ENCODE results near the gene TMTC1. TPM values are rescaled to one million over a fixed set of nuclear protein-coding genes. Genes with fewer than 3 reads are reported as not detected.
A peak's percentile ranks its signal among the peaks of the same experiment; 100 is the strongest.

TMTC1 gene
- total RNA-seq, 1 donor from 2014 or later = 16.1 TPM

- peaks cover 4% of the 10 kb centered on the region for H3K27me3 Mint-ChIP-seq (ENCODE audit: insufficient read depth, low read depth)
- no peaks in the 10 kb centered on the region for H3K9me3 ChIP-seq (ENCODE audit: low read depth)
- no peaks in the 10 kb centered on the region for H3K9me3 Mint-ChIP-seq
- no peak overlapping the region for H3K4me3 ChIP-seq
- DNase-seq (ENCODE audit: low spot score) = no peak
- H3K4me1 Mint-ChIP-seq = peaks cover 35% of the 10 kb centered on the region
- no peak overlapping the region for H3K4me2 ChIP-seq
- peak overlapping the region; percentile 18 for H3K27ac Mint-ChIP-seq
- no peak overlapping the region for H2AFZ ChIP-seq (replicated peaks)
- peaks cover 7% of the 10 kb centered on the region for H3K36me3 Mint-ChIP-seq
- H3K9ac ChIP-seq = no peak overlapping the region
- H3K79me2 ChIP-seq (ENCODE audit: low read depth) = no peaks in the 10 kb centered on the region
- no peaks in the 10 kb centered on the region for H3F3A ChIP-seq (ENCODE audit: low read depth)
- H3K27ac ChIP-seq = no peak overlapping the region
- H3K4me1 ChIP-seq = peaks cover 18% of the 10 kb centered on the region
- TF ChIP-seq EZH2phosphoT487 (IDR thresholded peaks at IDR 0.05) (no peak), CTCF (IDR thresholded peaks at IDR 0.05) (no peak), EZH2 (IDR thresholded peaks at IDR 0.05) (no peak)
- no peak overlapping the region for H3K4me3 Mint-ChIP-seq
- H3K27me3 ChIP-seq = no peaks in the 10 kb centered on the region
- H4K20me1 ChIP-seq (ENCODE audit: low read depth) = no peaks in the 10 kb centered on the region
- H3K36me3 ChIP-seq = no peaks in the 10 kb centered on the region
Measured at GRCh38 chr12:29728030-29728429, 55.7 kb downstream of the TMTC1 start.

- H3F3A ChIP-seq (ENCODE audit: low read depth) = no peaks in the 10 kb centered on the region
- no peaks in the 10 kb centered on the region for H3K27me3 ChIP-seq
- peaks cover 4% of the 10 kb centered on the region for H3K27me3 Mint-ChIP-seq (ENCODE audit: insufficient read depth, low read depth)
- TF ChIP-seq CTCF (IDR thresholded peaks at IDR 0.05) = no peak
- no peak overlapping the region for H3K4me3 ChIP-seq
- no peaks in the 10 kb centered on the region for H3K79me2 ChIP-seq (ENCODE audit: low read depth)
- no peaks in the 10 kb centered on the region for H4K20me1 ChIP-seq (ENCODE audit: low read depth)
- peak overlapping the region; percentile 46 for H3K4me3 Mint-ChIP-seq
- no peaks in the 10 kb centered on the region for H3K9me3 Mint-ChIP-seq
- H3K36me3 Mint-ChIP-seq = peaks cover 7% of the 10 kb centered on the region
- H3K4me1 Mint-ChIP-seq = peaks cover 35% of the 10 kb centered on the region
- peaks cover 18% of the 10 kb centered on the region for H3K4me1 ChIP-seq
- peak overlapping the region; percentile 92 for H3K27ac Mint-ChIP-seq
- no peak for DNase-seq (ENCODE audit: low spot score)
- no peak overlapping the region for H3K27ac ChIP-seq
- no peak overlapping the region for H3K9ac ChIP-seq
- H2AFZ ChIP-seq (replicated peaks) = no peak overlapping the region
- H3K9me3 ChIP-seq (ENCODE audit: low read depth) = no peaks in the 10 kb centered on the region
- H3K36me3 ChIP-seq = no peaks in the 10 kb centered on the region
- H3K4me2 ChIP-seq = no peak overlapping the region
Measured at GRCh38 chr12:29726741-29727348, 56.9 kb downstream of the TMTC1 start.

- Histone ChIP-seq H3K9ac (no peak overlapping the region), H3F3A (ENCODE audit: low read depth) (no peaks in the 10 kb centered on the region), H3K4me2 (no peak overlapping the region), H3K4me3 (no peak overlapping the region), H3K9me3 (ENCODE audit: low read depth) (no peaks in the 10 kb centered on the region), H4K20me1 (ENCODE audit: low read depth) (no peaks in the 10 kb centered on the region), H3K79me2 (ENCODE audit: low read depth) (no peaks in the 10 kb centered on the region), H3K27me3 (no peaks in the 10 kb centered on the region), H2AFZ (replicated peaks) (no peak overlapping the region), H3K4me1 (peaks cover 18% of the 10 kb centered on the region), H3K27ac (no peak overlapping the region), H3K36me3 (no peaks in the 10 kb centered on the region)
- peaks cover 7% of the 10 kb centered on the region for H3K36me3 Mint-ChIP-seq
- H3K4me1 Mint-ChIP-seq = peaks cover 34% of the 10 kb centered on the region
- H3K27me3 Mint-ChIP-seq (ENCODE audit: insufficient read depth, low read depth) = peaks cover 4% of the 10 kb centered on the region
- H3K27ac Mint-ChIP-seq = peak overlapping the region; percentile 92
- no peak for TF ChIP-seq EZH2 (IDR thresholded peaks at IDR 0.05)
- TF ChIP-seq EZH2phosphoT487 (IDR thresholded peaks at IDR 0.05) = no peak
- no peak for TF ChIP-seq CTCF (IDR thresholded peaks at IDR 0.05)
- H3K4me3 Mint-ChIP-seq = peak overlapping the region; percentile 46
- no peaks in the 10 kb centered on the region for H3K9me3 Mint-ChIP-seq
- DNase-seq (ENCODE audit: low spot score) = no peak
Measured at GRCh38 chr12:29726321-29726692, 57.4 kb downstream of the TMTC1 start.
